ENCODE results near the gene CIBAR2. TPM values are rescaled to one million over a fixed set of nuclear protein-coding genes. Genes with fewer than 3 reads are reported as not detected.

Gene CIBAR2
- total RNA-seq, 1 experiment from 2014 or later = not detected

- no CpG with 5 or more reads among the region's 13 CpGs for WGBS (ENCODE audit: extremely low coverage, insufficient read length, low lambda C conversion rate)
- Histone ChIP-seq H2BK120ac (ENCODE audit: low read depth, low read length, poor library complexity, severe bottlenecking) (no peak overlapping the region), H4K5ac (ENCODE audit: insufficient read length, low read depth, low read length) (no peak overlapping the region), H2BK12ac (ENCODE audit: insufficient read length, low read depth, low read length) (no peak overlapping the region), H3K56ac (ENCODE audit: insufficient read length, low read depth, low read length) (no peak overlapping the region), H2BK15ac (ENCODE audit: low read depth, low read length) (no peak overlapping the region), H3K9me3 (ENCODE audit: control insufficient read depth, low read depth, low read length) (no peaks in the 10 kb centered on the region), H3T11ph (ENCODE audit: low read length) (no peak overlapping the region), H3K79me2 (ENCODE audit: insufficient read depth, low read length) (no peaks in the 10 kb centered on the region), H3K18ac (ENCODE audit: insufficient read length, low read depth, low read length) (no peak overlapping the region), H4K20me1 (ENCODE audit: control insufficient read depth, insufficient read depth, insufficient read length) (no peaks in the 10 kb centered on the region), H3K23me2 (ENCODE audit: insufficient read length, low read depth, low read length, poor library complexity, severe bottlenecking) (no peaks in the 10 kb centered on the region), H3K27me3 (ENCODE audit: insufficient read depth, low read length) (no peaks in the 10 kb centered on the region), H3K9ac (ENCODE audit: extremely low read depth, insufficient read length, low read length) (no peak overlapping the region), H2AK5ac (ENCODE audit: insufficient read length, low read length) (no peak overlapping the region), H3K14ac (ENCODE audit: insufficient read depth, low read length) (no peak overlapping the region; the same call in 1 of the 2 replicates), H3K4me2 (ENCODE audit: insufficient read depth, insufficient read length, low read length) (no peak overlapping the region), H3K23ac (ENCODE audit: insufficient read length, low read depth, low read length) (no peak overlapping the region), H3K4ac (ENCODE audit: low read depth, low read length) (no peak overlapping the region), H2BK20ac (ENCODE audit: low read depth, low read length, poor library complexity, severe bottlenecking) (no peak overlapping the region), H2BK5ac (ENCODE audit: insufficient read length, low read length) (no peak overlapping the region), H4K8ac (replicated peaks; ENCODE audit: insufficient read length, low read depth, low read length) (no peak overlapping the region), H4K91ac (ENCODE audit: insufficient read length, low read depth, low read length) (no peak overlapping the region), H3K4me1 (ENCODE audit: insufficient read depth, low read length) (peaks cover 2% of the 10 kb centered on the region; the same call in 1 of the 2 replicates), H3K27ac (ENCODE audit: insufficient read length, low read depth, low read length) (no peak overlapping the region), H2AFZ (ENCODE audit: low read length) (no peak overlapping the region), H3K79me1 (ENCODE audit: insufficient read depth, low read depth, low read length, poor library complexity, severe bottlenecking) (no peaks in the 10 kb centered on the region)
- no peaks in the 10 kb centered on the region for H3K36me3 Mint-ChIP-seq (ENCODE audit: insufficient read depth in 1 of 3, low read depth in 3 of 3)
- H3K4me1 Mint-ChIP-seq = peaks cover 24 to 25% of the 10 kb centered on the region in 2 experiments
- no peak for TF ChIP-seq CTCF (conservative IDR thresholded peaks at IDR 0.05)
- no peak overlapping the region for H3K4me3 Mint-ChIP-seq
- no peaks in the 10 kb centered on the region for H3K9me3 Mint-ChIP-seq
- no peak overlapping the region for H3K27ac Mint-ChIP-seq
- H3K27me3 Mint-ChIP-seq (ENCODE audit: low read depth) = peaks cover 12% of the 10 kb centered on the region
- no peak for DNase-seq
These were observed 47.2 kb downstream of the CIBAR2 start for GRCh38 chr16:85065099-85065498.

Measured in H9 (cell line).